ENCODE results near the gene RNF114.

RNF114 gene

DNA sequence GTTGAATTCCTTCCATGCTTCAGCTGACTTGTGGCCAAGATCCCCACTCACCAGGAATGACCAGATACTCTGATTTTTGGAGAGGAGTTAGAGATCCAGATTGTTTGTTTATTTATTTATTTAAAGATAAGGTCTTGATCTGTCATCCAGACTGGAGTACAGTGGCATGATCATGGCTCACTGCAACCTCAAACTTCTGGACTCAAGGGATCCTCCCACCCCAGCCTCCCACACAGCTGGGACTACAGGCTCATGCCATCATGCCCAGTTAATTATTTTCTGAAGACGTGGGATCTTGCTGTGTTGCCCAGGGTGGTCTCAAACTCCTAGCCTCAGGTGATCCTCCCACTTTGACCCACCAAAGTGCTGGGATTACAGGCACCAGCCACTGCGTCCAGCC is 16.7 kb upstream of the RNF114 start:
- no peaks in the 10 kb centered on the region for H3K9me2 ChIP-seq (replicated peaks; ENCODE audit: low read depth, low read length)
- no peak overlapping the region for H3K4me3 ChIP-seq (ENCODE audit: low read length, poor library complexity, severe bottlenecking)
- peaks cover 8% of the 10 kb centered on the region for H3K79me2 ChIP-seq (ENCODE audit: insufficient read depth, low read length)
- peaks cover 12% of the 10 kb centered on the region for H3K4me1 ChIP-seq (ENCODE audit: insufficient read depth, low read length, poor library complexity, severe bottlenecking)
- H3K36me3 ChIP-seq (ENCODE audit: insufficient read depth, low read length) = no peaks in the 10 kb centered on the region
- no peaks in the 10 kb centered on the region for H3K27me3 ChIP-seq (ENCODE audit: insufficient read depth, low read length, poor library complexity, severe bottlenecking)
- H4K20me1 ChIP-seq (ENCODE audit: insufficient read depth, low read length, poor library complexity, severe bottlenecking) = peaks cover 5% of the 10 kb centered on the region
- no peaks in the 10 kb centered on the region for H3F3A ChIP-seq (ENCODE audit: low read depth)
- no peak overlapping the region for H2AFZ ChIP-seq (ENCODE audit: low read length)
- no peaks in the 10 kb centered on the region for H3K9me3 ChIP-seq (ENCODE audit: insufficient read depth, low read depth, low read length)
- H3K9ac ChIP-seq (ENCODE audit: low read depth, low read length, poor library complexity, severe bottlenecking) = no peak overlapping the region
- H3K4me2 ChIP-seq (ENCODE audit: low read depth, low read length, poor library complexity, severe bottlenecking) = no peak overlapping the region
- TF ChIP-seq, protein P1, sequence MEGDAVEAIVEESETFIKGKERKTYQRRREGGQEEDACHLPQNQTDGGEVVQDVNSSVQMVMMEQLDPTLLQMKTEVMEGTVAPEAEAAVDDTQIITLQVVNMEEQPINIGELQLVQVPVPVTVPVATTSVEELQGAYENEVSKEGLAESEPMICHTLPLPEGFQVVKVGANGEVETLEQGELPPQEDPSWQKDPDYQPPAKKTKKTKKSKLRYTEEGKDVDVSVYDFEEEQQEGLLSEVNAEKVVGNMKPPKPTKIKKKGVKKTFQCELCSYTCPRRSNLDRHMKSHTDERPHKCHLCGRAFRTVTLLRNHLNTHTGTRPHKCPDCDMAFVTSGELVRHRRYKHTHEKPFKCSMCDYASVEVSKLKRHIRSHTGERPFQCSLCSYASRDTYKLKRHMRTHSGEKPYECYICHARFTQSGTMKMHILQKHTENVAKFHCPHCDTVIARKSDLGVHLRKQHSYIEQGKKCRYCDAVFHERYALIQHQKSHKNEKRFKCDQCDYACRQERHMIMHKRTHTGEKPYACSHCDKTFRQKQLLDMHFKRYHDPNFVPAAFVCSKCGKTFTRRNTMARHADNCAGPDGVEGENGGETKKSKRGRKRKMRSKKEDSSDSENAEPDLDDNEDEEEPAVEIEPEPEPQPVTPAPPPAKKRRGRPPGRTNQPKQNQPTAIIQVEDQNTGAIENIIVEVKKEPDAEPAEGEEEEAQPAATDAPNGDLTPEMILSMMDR (conservative IDR thresholded peaks at IDR 0.05; ENCODE audit: low read length) = no peak
- TF ChIP-seq EZH2phosphoT487 (IDR thresholded peaks at IDR 0.05; ENCODE audit: borderline replicate concordance) = no peak

DNA sequence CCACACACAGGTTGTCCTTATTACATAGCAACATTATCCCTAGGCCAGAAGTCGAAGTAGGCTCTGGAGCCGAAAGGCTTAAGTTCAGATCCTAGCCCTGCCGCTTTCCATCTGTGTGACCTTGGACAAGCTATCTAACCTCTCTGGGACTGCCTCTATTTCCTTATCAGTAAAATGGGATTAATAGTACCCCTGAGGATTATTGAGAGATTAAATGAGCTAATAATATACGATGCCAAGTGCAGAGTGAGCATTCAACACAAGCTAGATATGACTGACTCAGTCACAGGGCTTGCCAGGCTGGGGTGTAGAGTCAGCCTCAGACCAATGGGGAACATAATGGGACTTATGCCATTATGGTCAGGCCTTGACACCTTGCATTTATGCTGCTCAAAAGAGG is 11.9 kb upstream of the RNF114 start:
- no peak for TF ChIP-seq EZH2phosphoT487 (IDR thresholded peaks at IDR 0.05; ENCODE audit: borderline replicate concordance)
- TF ChIP-seq, protein P1 (conservative IDR thresholded peaks at IDR 0.05; ENCODE audit: low read length) = no peak
- H3K9ac ChIP-seq (ENCODE audit: low read depth, low read length, poor library complexity, severe bottlenecking) = no peak overlapping the region
- H3K4me2 ChIP-seq (ENCODE audit: low read depth, low read length, poor library complexity, severe bottlenecking) = no peak overlapping the region
- peaks cover 3% of the 10 kb centered on the region for H3K4me1 ChIP-seq (ENCODE audit: insufficient read depth, low read length, poor library complexity, severe bottlenecking)
- no peaks in the 10 kb centered on the region for H3K79me2 ChIP-seq (ENCODE audit: insufficient read depth, low read length)
- no peaks in the 10 kb centered on the region for H3K9me2 ChIP-seq (replicated peaks; ENCODE audit: low read depth, low read length)
- no peaks in the 10 kb centered on the region for H3F3A ChIP-seq (ENCODE audit: low read depth)
- H2AFZ ChIP-seq (ENCODE audit: low read length) = no peak overlapping the region
- H4K20me1 ChIP-seq (ENCODE audit: insufficient read depth, low read length, poor library complexity, severe bottlenecking) = no peaks in the 10 kb centered on the region
- no peak overlapping the region for H3K4me3 ChIP-seq (ENCODE audit: low read length, poor library complexity, severe bottlenecking)
- H3K9me3 ChIP-seq (ENCODE audit: insufficient read depth, low read depth, low read length) = no peaks in the 10 kb centered on the region
- no peaks in the 10 kb centered on the region for H3K27me3 ChIP-seq (ENCODE audit: insufficient read depth, low read length, poor library complexity, severe bottlenecking)
- no peaks in the 10 kb centered on the region for H3K36me3 ChIP-seq (ENCODE audit: insufficient read depth, low read length)

DNA sequence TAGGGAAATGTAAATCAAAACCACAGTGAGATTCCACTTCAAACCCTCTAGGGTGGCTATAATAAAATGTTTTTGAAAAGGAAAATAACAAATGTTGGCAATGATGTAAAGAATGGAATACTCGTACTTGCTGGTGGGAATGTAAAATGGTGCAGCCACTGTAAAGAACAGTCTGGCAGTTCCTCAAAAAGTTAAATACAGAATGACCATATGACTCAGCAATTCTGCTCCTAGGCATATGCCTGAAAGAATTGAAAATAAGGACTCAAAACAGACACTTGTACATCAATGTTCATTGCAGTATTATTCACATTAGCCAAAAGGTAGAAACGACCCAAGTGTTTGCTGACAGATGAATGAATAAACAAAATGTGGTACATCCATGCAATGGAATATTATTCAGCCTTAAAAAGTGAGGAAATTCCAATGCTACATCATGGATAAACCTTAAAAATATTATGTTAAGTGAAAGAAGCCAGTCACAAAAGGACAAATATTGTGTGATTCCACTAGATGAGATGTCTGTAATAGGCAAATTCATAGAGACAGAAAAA is 10.2 kb upstream of the RNF114 start:
- no peaks in the 10 kb centered on the region for H4K20me1 ChIP-seq (ENCODE audit: insufficient read depth, low read length, poor library complexity, severe bottlenecking)
- no peaks in the 10 kb centered on the region for H3K36me3 ChIP-seq (ENCODE audit: insufficient read depth, low read length)
- H3K9ac ChIP-seq (ENCODE audit: low read depth, low read length, poor library complexity, severe bottlenecking) = no peak overlapping the region
- no peak overlapping the region for H3K4me3 ChIP-seq (ENCODE audit: low read length, poor library complexity, severe bottlenecking)
- TF ChIP-seq EZH2phosphoT487 (IDR thresholded peaks at IDR 0.05; ENCODE audit: borderline replicate concordance) = no peak
- TF ChIP-seq, protein P1 (conservative IDR thresholded peaks at IDR 0.05; ENCODE audit: low read length) = no peak
- H3K79me2 ChIP-seq (ENCODE audit: insufficient read depth, low read length) = no peaks in the 10 kb centered on the region
- no peaks in the 10 kb centered on the region for H3K27me3 ChIP-seq (ENCODE audit: insufficient read depth, low read length, poor library complexity, severe bottlenecking)
- H3F3A ChIP-seq (ENCODE audit: low read depth) = no peaks in the 10 kb centered on the region
- no peaks in the 10 kb centered on the region for H3K9me2 ChIP-seq (replicated peaks; ENCODE audit: low read depth, low read length)
- H2AFZ ChIP-seq (ENCODE audit: low read length) = no peak overlapping the region
- no peak overlapping the region for H3K4me2 ChIP-seq (ENCODE audit: low read depth, low read length, poor library complexity, severe bottlenecking)
- no peaks in the 10 kb centered on the region for H3K9me3 ChIP-seq (ENCODE audit: insufficient read depth, low read depth, low read length)
- peaks cover 3% of the 10 kb centered on the region for H3K4me1 ChIP-seq (ENCODE audit: insufficient read depth, low read length, poor library complexity, severe bottlenecking)
